Neural cell (in vitro differentiated cells): Measurements from ENCODE around the gene LSAMP.

Experiments
- EP300 ChIP-seq: fragments of 450-650 bp; conservative IDR thresholded peaks from 2 replicates; pipeline ENCODE4 v1.6.1; 2014; ENCODE audit warnings: antibody characterized with exemption, mild to moderate bottlenecking, moderate library complexity; ENCODE audit not compliant: poor library complexity, severe bottlenecking
- EZH2 ChIP-seq: fragments of 200-600, 300-800 bp; shearing (Covaris generic), sonication (generic); IDR thresholded peaks from 2 replicates; pipeline ENCODE4 v1.6.1; 2014; ENCODE audit warnings: antibody characterized with exemption, low read length, borderline replicate concordance, mild to moderate bottlenecking; ENCODE audit not compliant: insufficient read depth, poor library complexity, severe bottlenecking
- POLR2AphosphoS5 ChIP-seq: IDR thresholded peaks from 2 replicates; pipeline ENCODE4 v1.6.1; 2012
- RAD21 ChIP-seq: fragments of 450-650 bp; conservative IDR thresholded peaks from 2 replicates; pipeline ENCODE4 v1.6.1; 2014; ENCODE audit warnings: antibody characterized with exemption, mild to moderate bottlenecking, moderate library complexity
- SMC3 ChIP-seq: fragments of 450-650 bp; conservative IDR thresholded peaks from 2 replicates; pipeline ENCODE4 v1.6.1; 2014; ENCODE audit warnings: antibody characterized with exemption, mild to moderate bottlenecking, moderate library complexity; ENCODE audit not compliant: poor library complexity
- TF ChIP-seq, protein P1 (sequence below): fragments of 450-650 bp; IDR thresholded peaks from 2 replicates; pipeline ENCODE4 v1.5.1; 2014; ENCODE audit warnings: antibody characterized with exemption, mild to moderate bottlenecking, moderate library complexity; ENCODE audit not compliant: poor library complexity, severe bottlenecking
- TF ChIP-seq, protein P2 (sequence below): IDR thresholded peaks from 2 replicates; pipeline ENCODE4 v1.6.1; 2012; ENCODE audit warnings: borderline replicate concordance

- TF ChIP-seq EZH2 (no peak), POLR2AphosphoS5 (no peak), EP300 (no peak), RAD21 (no peak), SMC3 (no peak)
- TF ChIP-seq, protein P1, sequence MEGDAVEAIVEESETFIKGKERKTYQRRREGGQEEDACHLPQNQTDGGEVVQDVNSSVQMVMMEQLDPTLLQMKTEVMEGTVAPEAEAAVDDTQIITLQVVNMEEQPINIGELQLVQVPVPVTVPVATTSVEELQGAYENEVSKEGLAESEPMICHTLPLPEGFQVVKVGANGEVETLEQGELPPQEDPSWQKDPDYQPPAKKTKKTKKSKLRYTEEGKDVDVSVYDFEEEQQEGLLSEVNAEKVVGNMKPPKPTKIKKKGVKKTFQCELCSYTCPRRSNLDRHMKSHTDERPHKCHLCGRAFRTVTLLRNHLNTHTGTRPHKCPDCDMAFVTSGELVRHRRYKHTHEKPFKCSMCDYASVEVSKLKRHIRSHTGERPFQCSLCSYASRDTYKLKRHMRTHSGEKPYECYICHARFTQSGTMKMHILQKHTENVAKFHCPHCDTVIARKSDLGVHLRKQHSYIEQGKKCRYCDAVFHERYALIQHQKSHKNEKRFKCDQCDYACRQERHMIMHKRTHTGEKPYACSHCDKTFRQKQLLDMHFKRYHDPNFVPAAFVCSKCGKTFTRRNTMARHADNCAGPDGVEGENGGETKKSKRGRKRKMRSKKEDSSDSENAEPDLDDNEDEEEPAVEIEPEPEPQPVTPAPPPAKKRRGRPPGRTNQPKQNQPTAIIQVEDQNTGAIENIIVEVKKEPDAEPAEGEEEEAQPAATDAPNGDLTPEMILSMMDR, result no peak
- TF ChIP-seq, protein P2, sequence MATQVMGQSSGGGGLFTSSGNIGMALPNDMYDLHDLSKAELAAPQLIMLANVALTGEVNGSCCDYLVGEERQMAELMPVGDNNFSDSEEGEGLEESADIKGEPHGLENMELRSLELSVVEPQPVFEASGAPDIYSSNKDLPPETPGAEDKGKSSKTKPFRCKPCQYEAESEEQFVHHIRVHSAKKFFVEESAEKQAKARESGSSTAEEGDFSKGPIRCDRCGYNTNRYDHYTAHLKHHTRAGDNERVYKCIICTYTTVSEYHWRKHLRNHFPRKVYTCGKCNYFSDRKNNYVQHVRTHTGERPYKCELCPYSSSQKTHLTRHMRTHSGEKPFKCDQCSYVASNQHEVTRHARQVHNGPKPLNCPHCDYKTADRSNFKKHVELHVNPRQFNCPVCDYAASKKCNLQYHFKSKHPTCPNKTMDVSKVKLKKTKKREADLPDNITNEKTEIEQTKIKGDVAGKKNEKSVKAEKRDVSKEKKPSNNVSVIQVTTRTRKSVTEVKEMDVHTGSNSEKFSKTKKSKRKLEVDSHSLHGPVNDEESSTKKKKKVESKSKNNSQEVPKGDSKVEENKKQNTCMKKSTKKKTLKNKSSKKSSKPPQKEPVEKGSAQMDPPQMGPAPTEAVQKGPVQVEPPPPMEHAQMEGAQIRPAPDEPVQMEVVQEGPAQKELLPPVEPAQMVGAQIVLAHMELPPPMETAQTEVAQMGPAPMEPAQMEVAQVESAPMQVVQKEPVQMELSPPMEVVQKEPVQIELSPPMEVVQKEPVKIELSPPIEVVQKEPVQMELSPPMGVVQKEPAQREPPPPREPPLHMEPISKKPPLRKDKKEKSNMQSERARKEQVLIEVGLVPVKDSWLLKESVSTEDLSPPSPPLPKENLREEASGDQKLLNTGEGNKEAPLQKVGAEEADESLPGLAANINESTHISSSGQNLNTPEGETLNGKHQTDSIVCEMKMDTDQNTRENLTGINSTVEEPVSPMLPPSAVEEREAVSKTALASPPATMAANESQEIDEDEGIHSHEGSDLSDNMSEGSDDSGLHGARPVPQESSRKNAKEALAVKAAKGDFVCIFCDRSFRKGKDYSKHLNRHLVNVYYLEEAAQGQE, result peak; percentile 24
These were observed 546.5 kb downstream of the LSAMP start for GRCh38 chr3:115898656-115899410.
